ENCODE results near the gene S1PR4. TPM values are rescaled to one million over a fixed set of nuclear protein-coding genes. Genes with fewer than 3 reads are reported as not detected.

Gene S1PR4
- total and polyA plus RNA-seq, 9 of the 15 experiments (the other 6 are each of a cell fraction or from before 2014, with no cell fraction given): 0.27 TPM; not detected in 8

GRCh38 chr19:3194106-3195087, 15.8 kb downstream of the S1PR4 start (continued):
- TF ChIP-seq DEAF1 (CRISPR knock-in tag; IDR thresholded peaks at IDR 0.05) (no peak), ZNF431 (CRISPR knock-in tag; IDR thresholded peaks at IDR 0.05) (no peak), HLTF (IDR thresholded peaks at IDR 0.05) (no peak), NFE2L1 (tag; IDR thresholded peaks at IDR 0.05; ENCODE audit: borderline replicate concordance, low read depth) (no peak), NEUROD1 (IDR thresholded peaks at IDR 0.05; ENCODE audit: borderline replicate concordance, low read depth, low read length, partially characterized antibody) (no peak), NR2C2 (CRISPR knock-in tag; IDR thresholded peaks at IDR 0.05) (no peak), NR2C2 (tag; IDR thresholded peaks at IDR 0.05) (peak; percentile 66), HINFP (tag; conservative IDR thresholded peaks at IDR 0.05; ENCODE audit: low read depth) (no peak), SRSF7 (optimal IDR thresholded peaks at IDR 0.05; ENCODE audit: low read depth, low read length) (no peak), FOXP4 (CRISPR knock-in tag; IDR thresholded peaks at IDR 0.05; ENCODE audit: borderline replicate concordance) (no peak), CCAR2 (IDR thresholded peaks at IDR 0.05; ENCODE audit: low read depth, low read length) (no peak), ZC3H4 (CRISPR knock-in tag; IDR thresholded peaks at IDR 0.05; ENCODE audit: borderline replicate concordance) (no peak), CUX1 (CRISPR knock-in tag; IDR thresholded peaks at IDR 0.05) (0 out of 2 replicates have a peak, but pooled peaks have one; percentile 26), FOXJ3 (CRISPR knock-in tag; IDR thresholded peaks at IDR 0.05) (no peak), PHF21A (IDR thresholded peaks at IDR 0.05; ENCODE audit: borderline replicate concordance, low read depth) (no peak)

All from K562 (cell line).